IPS DF 19.7 (cell line): ENCODE measurements around the gene ARGLU1.

ENCODE experiments used
- DNase-seq: peaks from one replicate; pipeline ENCODE4 v3.0.0-alpha.2; 2013; ENCODE audit warnings: low read depth, low spot score

Gene ARGLU1

DNA sequence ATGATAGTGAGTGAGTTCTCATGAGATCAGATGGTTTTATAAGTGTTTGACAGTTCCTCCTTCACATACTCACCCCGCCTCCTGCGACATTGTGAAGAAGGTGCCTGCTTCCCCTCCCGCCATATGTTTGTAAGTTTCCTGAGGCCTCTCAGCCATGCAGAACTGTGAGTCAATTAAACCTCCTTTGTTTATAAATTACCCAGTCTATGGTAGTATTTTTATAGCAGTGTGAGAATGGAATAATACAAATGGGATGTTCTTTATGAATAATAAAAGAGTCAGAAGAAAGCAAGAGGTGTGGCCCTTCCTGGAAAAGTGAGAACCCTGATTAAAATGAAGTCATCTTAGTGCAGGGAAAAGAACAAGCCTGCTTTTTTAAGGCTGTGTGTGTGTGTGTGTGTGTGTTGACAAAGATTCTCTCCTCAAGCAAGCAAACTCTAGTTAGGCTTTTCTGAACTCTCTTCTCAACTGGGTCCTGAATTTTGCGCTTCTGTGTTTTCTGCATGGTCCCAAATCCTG lies 18.8 kb upstream of the ARGLU1 start:
- DNase-seq, result no peak

DNA sequence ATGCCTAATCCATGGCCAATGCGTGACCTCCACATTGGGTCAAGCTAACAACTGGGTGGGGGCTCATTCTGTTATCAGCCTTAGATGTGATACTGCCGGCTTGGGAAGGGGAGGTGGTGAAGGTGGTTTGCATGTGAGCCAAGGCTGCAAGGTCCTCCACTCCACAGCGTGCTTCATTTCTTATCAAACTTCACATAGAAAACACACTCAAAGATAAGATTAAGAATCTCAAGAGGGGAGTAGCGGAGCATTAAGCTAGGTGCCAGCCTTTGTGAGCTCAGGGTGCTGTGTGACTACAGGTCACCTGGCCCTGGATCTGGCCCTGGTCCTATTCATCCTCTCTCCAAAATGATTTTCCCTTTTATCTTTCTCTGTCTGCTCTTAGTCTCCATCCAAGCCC lies 13.3 kb upstream of the ARGLU1 start:
- DNase-seq, result no peak

- no peak for DNase-seq
Measured at GRCh38 chr13:106575896-106576295, 8.0 kb upstream of the ARGLU1 start.

- no peak for DNase-seq
Measured at GRCh38 chr13:106573868-106574267, 5.9 kb upstream of the ARGLU1 start.

- DNase-seq, result no peak
Measured at GRCh38 chr13:106573284-106573846, 5.4 kb upstream of the ARGLU1 start.

GRCh38 chr13:106570299-106570852 lies 2.4 kb upstream of the ARGLU1 start:
- DNase-seq, result peak; percentile 80

- no peak for DNase-seq
Measured at GRCh38 chr13:106569233-106570095, 1.5 kb upstream of the ARGLU1 start.

DNA sequence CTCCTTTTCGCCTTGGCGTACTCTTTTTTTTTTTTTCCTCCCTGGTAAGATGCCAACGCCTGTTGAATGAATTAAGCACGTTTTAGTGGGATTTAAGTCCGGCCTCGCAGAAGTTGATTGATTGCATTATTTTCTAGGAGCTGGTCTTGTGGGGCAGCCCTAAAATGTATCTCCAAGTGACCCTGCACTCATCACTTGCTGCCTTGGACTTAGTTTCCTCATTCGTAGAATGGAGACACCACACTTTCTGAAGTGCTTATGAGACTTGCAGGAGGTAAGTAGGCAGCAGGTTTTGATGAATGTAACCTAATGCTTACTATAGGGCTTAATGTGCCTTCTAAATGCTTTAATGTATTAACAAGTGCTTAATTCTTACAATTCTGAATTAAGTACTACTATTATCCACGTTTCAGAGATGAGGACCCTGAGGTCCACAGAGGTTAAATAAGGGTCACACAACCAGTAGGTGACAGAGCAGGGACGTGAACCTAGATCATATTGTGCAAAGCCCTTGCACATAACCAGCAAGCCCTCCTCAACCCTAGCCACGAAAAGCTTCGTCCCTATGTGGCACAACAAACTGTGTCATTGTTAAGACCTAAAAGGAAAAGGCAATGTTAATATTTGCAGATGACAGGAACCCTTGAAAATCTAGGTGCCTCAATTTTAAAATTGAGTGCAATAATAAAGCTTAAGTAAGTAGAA lies 514 bp upstream of the ARGLU1 start:
- DNase-seq, result no peak

DNA sequence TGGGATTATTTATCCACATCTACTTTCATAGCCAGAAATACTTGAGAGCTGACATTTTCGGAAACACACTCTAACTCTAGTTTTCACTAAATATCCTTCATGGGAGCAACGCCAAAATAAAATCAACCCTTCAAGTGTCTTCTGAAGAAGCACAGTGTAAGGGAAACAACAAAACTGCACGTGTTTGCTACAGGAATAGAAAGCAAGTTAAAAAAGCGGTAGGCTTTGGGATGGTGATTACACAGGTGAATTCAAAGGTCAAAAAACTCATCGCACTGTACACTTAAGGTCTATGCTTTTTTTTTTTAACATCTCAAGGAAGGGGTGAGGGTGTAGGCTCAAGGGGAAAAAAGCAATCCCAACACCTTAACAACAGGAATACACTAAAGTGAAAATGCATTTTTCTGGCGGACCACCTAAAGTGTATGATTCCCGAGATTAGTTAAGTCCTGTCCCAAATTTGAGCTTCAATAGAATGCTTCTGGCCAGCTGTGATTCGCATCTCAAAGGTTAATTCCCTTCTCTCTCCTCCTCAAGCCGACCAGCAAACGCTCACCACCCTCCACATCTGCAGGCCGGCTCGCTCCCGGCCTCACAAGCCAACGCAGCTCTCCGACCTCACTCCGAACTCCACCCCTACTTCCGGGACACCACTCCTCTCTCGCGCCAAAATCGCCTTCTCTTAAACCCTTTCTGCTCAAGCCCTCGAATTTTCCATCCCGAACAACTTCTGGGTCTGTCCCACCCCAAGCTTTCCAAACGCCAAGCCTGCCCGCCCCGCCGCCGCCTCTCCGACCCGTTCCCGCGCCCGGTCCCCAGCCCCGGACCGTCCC lies 1.1 kb downstream of the ARGLU1 start:
- DNase-seq, result peak; percentile 7

DNA sequence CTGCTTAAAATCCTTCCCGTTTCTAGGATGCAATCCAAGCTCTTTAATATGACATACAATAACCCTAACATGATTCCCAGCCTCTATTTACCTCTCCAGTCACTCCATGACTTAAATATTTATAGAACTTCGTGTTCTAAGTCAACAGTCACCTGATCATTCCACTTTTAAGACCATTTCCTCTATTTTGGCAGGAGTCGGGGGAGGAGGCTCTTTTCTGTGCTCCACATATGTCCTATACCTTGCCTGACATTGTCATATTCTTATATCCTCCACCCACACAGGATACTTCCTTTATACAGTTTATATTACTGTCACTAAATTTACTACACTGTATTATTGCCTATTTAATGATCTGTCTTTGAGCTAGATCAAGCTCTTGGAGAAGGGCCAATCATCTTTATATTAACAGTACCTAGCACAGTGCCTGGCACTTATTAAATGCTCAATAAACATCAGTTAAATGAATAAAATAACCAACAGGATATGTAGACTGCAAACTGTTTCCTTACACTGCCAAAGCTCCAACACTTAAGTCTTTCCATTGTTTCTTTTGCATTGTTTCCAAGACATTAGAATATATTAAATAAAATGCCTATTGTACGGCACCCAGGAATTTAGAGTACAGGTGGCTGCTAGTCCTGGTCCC lies 2.7 kb downstream of the ARGLU1 start:
- DNase-seq, result no peak

- no peak for DNase-seq
Measured at GRCh38 chr13:106562301-106562700, 5.6 kb downstream of the ARGLU1 start.

- DNase-seq, result no peak
Measured at GRCh38 chr13:106561551-106562170, 6.3 kb downstream of the ARGLU1 start.

DNA sequence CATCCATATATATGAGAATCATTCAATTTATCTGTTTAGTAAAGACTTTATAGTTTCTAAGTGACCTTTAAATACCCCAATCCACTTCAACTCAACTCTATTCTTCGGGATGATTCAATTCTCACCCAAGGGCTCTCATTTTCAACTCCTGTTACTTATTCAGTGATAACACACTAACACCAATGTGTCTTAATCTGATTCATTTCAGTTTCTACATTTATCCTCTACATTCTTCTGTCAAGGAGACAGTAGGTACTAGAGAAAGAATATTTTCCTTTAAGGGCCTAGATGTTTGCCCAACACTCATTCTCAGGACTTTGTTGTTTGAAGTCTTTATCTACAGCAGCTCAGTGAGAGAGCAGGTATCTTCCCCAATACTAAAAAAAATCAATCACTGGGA lies 7.1 kb downstream of the ARGLU1 start:
- DNase-seq, result no peak

- no peak for DNase-seq
Measured at GRCh38 chr13:106558527-106558926, 9.4 kb downstream of the ARGLU1 start.

GRCh38 chr13:106555631-106556328 lies 12.2 kb downstream of the ARGLU1 start:
- DNase-seq, result no peak

- no peak for DNase-seq
Measured at GRCh38 chr13:106551751-106552150, 16.2 kb downstream of the ARGLU1 start.

DNA sequence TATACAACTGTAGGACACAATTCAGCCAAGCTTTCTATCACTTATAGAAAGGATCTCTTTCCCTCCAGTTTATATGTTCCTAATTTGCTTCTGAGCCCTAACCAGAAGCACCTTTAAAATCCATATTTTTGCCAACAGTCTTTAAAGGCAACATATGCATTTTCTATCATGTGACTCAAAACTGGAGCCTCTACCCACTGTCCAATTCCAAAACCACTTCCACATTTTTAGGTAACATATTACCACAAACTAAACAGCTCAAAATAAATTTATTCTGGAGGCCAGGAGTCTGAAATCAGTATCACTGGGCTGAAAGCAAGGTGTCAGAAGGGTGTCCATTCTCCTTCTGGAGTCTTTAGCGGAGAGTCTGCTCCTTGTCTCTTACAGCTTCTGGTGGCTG lies 16.6 kb downstream of the ARGLU1 start:
- DNase-seq, result no peak

DNA sequence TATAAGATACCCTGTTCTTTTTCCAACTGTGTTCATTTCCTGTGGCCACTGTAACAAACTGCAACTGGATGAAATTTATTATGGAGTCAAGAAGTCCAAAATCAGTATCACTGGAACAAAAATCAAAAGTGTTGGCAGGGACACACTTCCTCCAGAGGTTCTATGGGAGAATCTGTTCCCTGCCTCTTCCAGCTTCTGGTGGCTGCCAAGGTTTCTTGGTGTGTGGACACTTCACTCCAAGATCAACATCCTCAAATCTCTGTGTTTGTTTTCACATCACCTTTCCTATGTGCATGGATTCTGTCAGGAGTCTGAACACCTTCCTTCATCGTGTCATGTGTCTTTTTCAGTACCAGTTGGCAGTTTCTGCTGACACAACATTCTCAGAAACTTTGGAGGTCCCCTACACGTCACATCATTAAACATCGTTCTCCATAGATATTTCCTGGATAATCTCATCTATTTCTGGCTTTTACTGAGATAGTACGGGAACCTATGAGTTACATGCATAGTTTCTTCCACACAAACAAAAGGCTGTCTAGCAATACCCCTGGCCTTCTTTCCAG lies 17.3 kb downstream of the ARGLU1 start:
- no peak for DNase-seq

GRCh38 chr13:106548064-106548696 lies 19.8 kb downstream of the ARGLU1 start:
- no peak for DNase-seq
